Psoas muscle (tissue), 8 donors: Measurements from ENCODE around the gene SH2D1A. TPM values are rescaled to one million over a fixed set of nuclear protein-coding genes. Genes with fewer than 3 reads are reported as not detected.

ENCODE experiments used
- ATAC-seq, 4 donors: fragments of 200-7000 bp; cut with Tn5 transposase; one replicate each; pipeline ENCODE4 v1.9.1; 2020; ENCODE audit warnings: moderate library complexity in 3 of 4, mild to moderate bottlenecking in 2 of 4
- DNase-seq, 2 donors: peaks; one replicate each; pipeline ENCODE4 v3.0.0-alpha.2; 2020
- H3K27ac ChIP-seq: fragments of 200-600 bp; one replicate; pipeline ENCODE4 v1.8.0; 2022
- H3K27me3 ChIP-seq, 3 donors: fragments of 200-600 bp in 1 of 3; one replicate each; pipeline versions ENCODE4 v1.6.1 to v1.8.0; 2013 to 2022; ENCODE audit warnings: low read length in 2 of 3, mild to moderate bottlenecking in 2 of 3, moderate library complexity in 1 of 3; ENCODE audit not compliant: insufficient read depth in 3 of 3
- H3K36me3 ChIP-seq, 2 donors: fragments of 200-600 bp in 1 of 2; one replicate each; pipeline versions ENCODE4 v1.6.1 to v1.8.0; 2013 to 2022; ENCODE audit warnings: low read depth in 1 of 2, mild to moderate bottlenecking in 1 of 2, moderate library complexity in 1 of 2; ENCODE audit not compliant: insufficient read depth in 1 of 2
- H3K4me1 ChIP-seq: fragments of 200-600 bp; one replicate; pipeline ENCODE4 v1.8.0; 2022
- H3K4me3 ChIP-seq: fragments of 200-600 bp; one replicate; pipeline ENCODE4 v1.8.0; 2022; ENCODE audit warnings: mild to moderate bottlenecking
- H3K9me3 ChIP-seq: fragments of 200-600 bp; one replicate; pipeline ENCODE4 v1.8.0; 2022
- WGBS, 3 donors: extraction: QIAGEN DNeasy Blood & Tissue Kit; methylation state at CpG; one replicate each; pipeline versions ENCODE4 v1.1.6 to v1.1.7; 2013; 5-methylcytosine and 5-hydroxymethylcytosine counted together
- intact Hi-C, 2 donors: fragments of 100-400 bp; cut with DNase I; formaldehyde crosslinking; loops; one replicate each; pipeline versions ENCODE4 v1.11.0 to v1.14.2; 2022
- polyA plus RNA-seq, 3 donors: library from polyadenylated mRNA; stranded (reverse); fragments of 200-250 nt; gene quantifications; one replicate each; pipeline ENCODE4 v1.2.3, GENCODE V29; 2013
- total RNA-seq, 4 donors: library from RNA; stranded (reverse); fragmentation: NEBNext Ultra II Directional in 2 of 4; extraction: Animal tissue kit (Norgen Biotek cat#: 25700) in 2 of 4; gene quantifications; one replicate each; pipeline versions ENCODE4 v1.2.1 to v1.2.4, GENCODE V29; 2021 to 2023
- TF ChIP-seq, protein P1 (sequence below): fragments of 200-600 bp; IDR thresholded peaks from one replicate; pipeline ENCODE4 v1.8.0; 2022; ENCODE audit warnings: antibody characterized with exemption
- donor health status: healthy with polysubstance abuse.
- donor health status: DM: no; HTN: no; CAD: no; lungs with moderate emphysema.
- donor health status: Bipolar disorder and iron deficiency.
- donor health status: healthy.
- donor health status: DM: yes; HTN: yes; CAD: no.
- donor health status: DM: no; HTN: no; CAD: no.
- donor health status: DM: no; HTN: no; CAD: no.
- donor health status: DM: yes; HTN: yes; CAD: no.

The SH2D1A gene
- total and polyA plus RNA-seq, 7 donors, result 0.05 to 0.45 (median 0.15) TPM; not detected in 4

DNA sequence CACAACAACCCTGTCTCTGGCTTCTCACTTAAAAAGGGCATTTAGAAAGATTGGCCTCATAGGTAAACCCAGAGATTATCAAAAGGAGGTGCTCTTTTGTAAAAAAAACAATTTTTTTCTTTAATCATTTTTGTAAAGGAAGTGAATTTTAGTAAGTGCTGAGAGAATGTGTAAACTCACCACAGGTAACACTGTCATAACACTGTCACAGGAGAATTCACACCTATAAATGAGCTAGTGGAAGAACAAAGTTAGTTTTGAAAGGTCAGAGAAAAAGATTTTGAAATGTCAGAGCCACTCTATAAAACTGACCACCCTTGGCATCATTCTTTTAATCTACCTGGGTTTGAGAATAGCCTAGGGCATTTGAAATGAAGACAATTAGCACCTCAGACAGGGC, 3.3 kb upstream of the SH2D1A start:
- H3K27ac ChIP-seq, result no peak overlapping the region
- DNase-seq, result no peak
- H3K36me3 ChIP-seq, result no peaks in the 10 kb centered on the region
- H3K4me1 ChIP-seq, result no peaks in the 10 kb centered on the region
- TF ChIP-seq, protein P1, sequence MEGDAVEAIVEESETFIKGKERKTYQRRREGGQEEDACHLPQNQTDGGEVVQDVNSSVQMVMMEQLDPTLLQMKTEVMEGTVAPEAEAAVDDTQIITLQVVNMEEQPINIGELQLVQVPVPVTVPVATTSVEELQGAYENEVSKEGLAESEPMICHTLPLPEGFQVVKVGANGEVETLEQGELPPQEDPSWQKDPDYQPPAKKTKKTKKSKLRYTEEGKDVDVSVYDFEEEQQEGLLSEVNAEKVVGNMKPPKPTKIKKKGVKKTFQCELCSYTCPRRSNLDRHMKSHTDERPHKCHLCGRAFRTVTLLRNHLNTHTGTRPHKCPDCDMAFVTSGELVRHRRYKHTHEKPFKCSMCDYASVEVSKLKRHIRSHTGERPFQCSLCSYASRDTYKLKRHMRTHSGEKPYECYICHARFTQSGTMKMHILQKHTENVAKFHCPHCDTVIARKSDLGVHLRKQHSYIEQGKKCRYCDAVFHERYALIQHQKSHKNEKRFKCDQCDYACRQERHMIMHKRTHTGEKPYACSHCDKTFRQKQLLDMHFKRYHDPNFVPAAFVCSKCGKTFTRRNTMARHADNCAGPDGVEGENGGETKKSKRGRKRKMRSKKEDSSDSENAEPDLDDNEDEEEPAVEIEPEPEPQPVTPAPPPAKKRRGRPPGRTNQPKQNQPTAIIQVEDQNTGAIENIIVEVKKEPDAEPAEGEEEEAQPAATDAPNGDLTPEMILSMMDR, result no peak
- H3K27me3 ChIP-seq, result peaks cover 0 to 11% (median 0%) of the 10 kb centered on the region in 3 donors
- H3K4me3 ChIP-seq, result no peak overlapping the region
- H3K9me3 ChIP-seq, result no peaks in the 10 kb centered on the region
- intact Hi-C loops, result no loop called here
- no peak for ATAC-seq

- H3K36me3 ChIP-seq, result no peaks in the 10 kb centered on the region
- peaks cover 0 to 11% (median 0%) of the 10 kb centered on the region in 3 donors for H3K27me3 ChIP-seq
- H3K4me3 ChIP-seq, result no peak overlapping the region
- H3K9me3 ChIP-seq, result no peaks in the 10 kb centered on the region
- TF ChIP-seq, protein P1, result no peak
- WGBS, 3 donors, result 65 to 90% (median 77%) methylated on average over 3 to 4 of the region's 4 CpGs
- H3K27ac ChIP-seq, result no peak overlapping the region
- ATAC-seq (no peak), DNase-seq (no peak)
- no peaks in the 10 kb centered on the region for H3K4me1 ChIP-seq
- intact Hi-C loops, result no loop called here
These were observed 2.1 kb upstream of the SH2D1A start for GRCh38 chrX:124344246-124344645.

GRCh38 chrX:124346877-124347241, 496 bp downstream of the SH2D1A start:
- intact Hi-C loops, result no loop called here
- Histone ChIP-seq H3K9me3 (no peaks in the 10 kb centered on the region), H3K36me3 (no peaks in the 10 kb centered on the region), H3K4me1 (no peaks in the 10 kb centered on the region), H3K27me3 (peaks cover 0 to 2% (median 0%) of the 10 kb centered on the region in 3 donors), H3K27ac (no peak overlapping the region), H3K4me3 (no peak overlapping the region)
- DNase-seq (no peak), ATAC-seq (no peak)
- TF ChIP-seq, protein P1, result no peak
- 74 to 91% (median 87%) methylated on average over 10 to 15 of the region's 15 CpGs for WGBS, 3 donors

DNA sequence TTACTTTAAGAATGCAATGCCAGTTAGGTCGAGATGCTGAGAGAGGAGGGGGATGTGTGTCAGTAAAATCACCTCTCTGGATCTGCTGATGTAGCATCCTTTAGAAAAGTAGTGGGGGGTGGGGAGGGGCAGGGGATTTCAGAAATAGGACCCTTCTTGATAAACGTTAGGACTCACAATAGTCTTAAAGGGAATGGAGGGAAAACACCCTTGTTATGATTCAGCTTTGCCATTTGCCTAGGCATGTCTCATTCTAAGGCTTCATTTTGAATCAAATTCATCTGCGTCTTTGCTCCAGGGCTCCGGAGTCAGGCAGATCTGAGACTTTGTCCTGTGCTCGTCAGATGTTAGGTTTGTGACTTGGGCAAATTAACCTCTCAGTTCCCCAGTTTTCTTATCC, 879 bp downstream of the SH2D1A start:
- DNase-seq (no peak), ATAC-seq (no peak)
- TF ChIP-seq, protein P1, result no peak
- 56 to 63% (median 56%) methylated on average over 5 of the region's 5 CpGs for WGBS, 3 donors
- Histone ChIP-seq H3K36me3 (no peaks in the 10 kb centered on the region), H3K27me3 (no peaks in the 10 kb centered on the region), H3K27ac (no peak overlapping the region), H3K9me3 (no peaks in the 10 kb centered on the region), H3K4me3 (no peak overlapping the region), H3K4me1 (no peaks in the 10 kb centered on the region)
- intact Hi-C loops, result no loop called here

DNA sequence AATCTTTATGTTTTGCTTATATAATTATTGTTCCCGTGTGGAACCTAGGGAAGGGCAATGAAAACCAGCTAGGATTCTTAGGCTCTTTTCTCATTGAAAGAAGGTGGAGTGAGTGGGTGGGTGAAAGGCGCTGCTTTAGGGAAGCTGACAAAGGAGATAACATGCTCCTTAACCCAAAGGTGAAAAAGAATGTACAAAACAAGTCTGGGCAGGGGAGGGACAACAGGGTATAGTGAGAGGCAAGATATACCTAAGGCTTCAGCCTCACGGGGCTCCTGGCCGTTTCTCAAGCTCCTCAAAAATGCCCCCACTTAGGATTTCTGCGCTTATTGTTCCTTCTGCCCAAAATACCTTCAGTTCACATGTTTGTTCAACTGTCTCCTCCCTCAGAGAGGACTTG, 1.8 kb downstream of the SH2D1A start:
- H3K27me3 ChIP-seq, result no peaks in the 10 kb centered on the region
- ATAC-seq (no peak), DNase-seq (no peak)
- H3K27ac ChIP-seq, result no peak overlapping the region
- H3K4me3 ChIP-seq, result no peak overlapping the region
- H3K9me3 ChIP-seq, result no peaks in the 10 kb centered on the region
- no peaks in the 10 kb centered on the region for H3K4me1 ChIP-seq
- intact Hi-C loops, result no loop called here
- TF ChIP-seq, protein P1, result no peak
- H3K36me3 ChIP-seq, result no peaks in the 10 kb centered on the region
- 70 to 78% (median 72%) methylated on average over 4 to 5 of the region's 5 CpGs for WGBS, 3 donors
